Activated B cell treated with CpG ODN at 0.5 μM for 24 hours (primary cell): ENCODE measurements around the gene AMZ1. TPM values are rescaled to one million over a fixed set of nuclear protein-coding genes. Genes with fewer than 3 reads are reported as not detected.
"Not testable (repeated sequence)": the region's sequence is repeated elsewhere in the genome, so short reads cannot be mapped to it uniquely, and the experiment has no call there.

Source experiments
- ATAC-seq: fragments of 200-7000 bp; cut with Tn5 transposase; one replicate; pipeline ENCODE4 v1.10.0; 2021; ENCODE audit warnings: low read depth, mild to moderate bottlenecking, moderate library complexity
- CTCF ChIA-PET: fragments of 350-600 bp; sonication (Branson Sonifier 250); formaldehyde crosslinking; loops from one replicate; lab custom pipeline; 2021; ENCODE audit warnings: antibody characterized with exemption; lab: Charles Lee
- POLR2A ChIA-PET: fragments of 350-600 bp; sonication (Branson Sonifier 250); formaldehyde crosslinking; loops from one replicate; lab custom pipeline; 2021; ENCODE audit warnings: antibody characterized with exemption; lab: Charles Lee
- DNase-seq: peaks from one replicate; pipeline ENCODE4 v3.0.0; 2022
- H3K27ac Mint-ChIP-seq: one replicate; pipeline ENCODE4 v1.8.0; 2020; ENCODE audit warnings: mixed read lengths
- H3K27me3 Mint-ChIP-seq: one replicate; pipeline ENCODE4 v1.8.0; 2021; ENCODE audit warnings: mixed read lengths
- H3K36me3 Mint-ChIP-seq: one replicate; pipeline ENCODE4 v1.8.0; 2021; ENCODE audit warnings: low read depth, mixed read lengths
- H3K4me1 Mint-ChIP-seq: one replicate; pipeline ENCODE4 v1.8.0; 2021; ENCODE audit warnings: mixed read lengths
- H3K4me3 Mint-ChIP-seq: one replicate; pipeline ENCODE4 v1.8.0; 2020; ENCODE audit warnings: mild to moderate bottlenecking, mixed read lengths
- H3K9me3 Mint-ChIP-seq: one replicate; pipeline ENCODE4 v1.8.0; 2020; ENCODE audit warnings: mixed read lengths
- CTCF ChIP-seq: fragments of 200-600 bp; IDR thresholded peaks from one replicate; pipeline ENCODE4 v1.8.0; 2022; ENCODE audit warnings: antibody characterized with exemption, mild to moderate bottlenecking
- intact Hi-C: fragments of 100-400 bp; cut with micrococcal nuclease; formaldehyde crosslinking; loops from one replicate; pipeline ENCODE4 v1.15.1; 2024
- total RNA-seq: library from RNA; stranded (reverse); gene quantifications from 2 replicates; pipeline ENCODE4 v1.2.3, GENCODE V29; 2022

The AMZ1 gene
- total RNA-seq, 1 donor from 2014 or later, result 8.3 TPM

- no peaks in the 10 kb centered on the region for H3K9me3 Mint-ChIP-seq
- no peak for TF ChIP-seq CTCF
- H3K36me3 Mint-ChIP-seq, result peaks cover 53% of the 10 kb centered on the region
- intact Hi-C loops, result no loop called here
- CTCF ChIA-PET, result no interaction called here
- ATAC-seq (no peak), DNase-seq (no peak)
- no peaks in the 10 kb centered on the region for H3K27me3 Mint-ChIP-seq
- POLR2A ChIA-PET, result no interaction called here
- peaks cover 18% of the 10 kb centered on the region for H3K4me1 Mint-ChIP-seq
- H3K27ac Mint-ChIP-seq, result no peak overlapping the region
- H3K4me3 Mint-ChIP-seq, result no peak overlapping the region
These were observed 37.4 kb downstream of the AMZ1 start for GRCh38 chr7:2725178-2726105.

- intact Hi-C loops, result no loop called here
These were observed 38.5 kb downstream of the AMZ1 start for GRCh38 chr7:2726316-2727018.

GRCh38 chr7:2727206-2727605, 39.2 kb downstream of the AMZ1 start:
- CTCF ChIA-PET, result interaction anchor here (0.6 kb wide), 1 partner anchor 15 kb away, joined by 4 read pairs; no protein-coding TSS in a partner anchor
- POLR2A ChIA-PET, result interaction anchor here (0.8 kb wide), 1 partner anchor 14 kb away, joined by 3 read pairs; no protein-coding TSS in a partner anchor

More at GRCh38 chr7:2726316-2727018, 38.5 kb downstream of the AMZ1 start:
- Mint-ChIP-seq H3K27me3 (no peaks in the 10 kb centered on the region), H3K4me3 (no peak overlapping the region), H3K9me3 (no peaks in the 10 kb centered on the region), H3K36me3 (peaks cover 59% of the 10 kb centered on the region), H3K4me1 (peaks cover 11% of the 10 kb centered on the region), H3K27ac (no peak overlapping the region)
- CTCF ChIA-PET, result no interaction called here
- POLR2A ChIA-PET, result no interaction called here
- no peak for TF ChIP-seq CTCF
- DNase-seq (peak; percentile 1), ATAC-seq (no peak)

GRCh38 chr7:2728316-2729030, 40.5 kb downstream of the AMZ1 start:
- Mint-ChIP-seq H3K27me3 (no peaks in the 10 kb centered on the region), H3K4me1 (peaks cover 12% of the 10 kb centered on the region), H3K4me3 (no peak overlapping the region), H3K9me3 (no peaks in the 10 kb centered on the region), H3K27ac (no peak overlapping the region), H3K36me3 (peaks cover 72% of the 10 kb centered on the region)
- POLR2A ChIA-PET, result interaction anchor here (1.8 kb wide), 1 partner anchor 19 kb away, joined by 4 read pairs; no protein-coding TSS in a partner anchor
- ATAC-seq, result no peak
- CTCF ChIA-PET, result no interaction called here
- no peak for TF ChIP-seq CTCF
- intact Hi-C loops, result no loop called here
- DNase-seq, result peak; percentile 2

More at GRCh38 chr7:2727206-2727605, 39.2 kb downstream of the AMZ1 start:
- H3K4me3 Mint-ChIP-seq, H3K9me3 Mint-ChIP-seq, ATAC-seq, DNase-seq, intact Hi-C loops, H3K27ac Mint-ChIP-seq, H3K27me3 Mint-ChIP-seq: not testable (repeated sequence)
- Mint-ChIP-seq H3K36me3 (peaks cover 67% of the 10 kb centered on the region), H3K4me1 (peaks cover 11% of the 10 kb centered on the region)
